GM21576 (cell line): ENCODE data around the gene NADK.

Experiments
- ATAC-seq: cut with Tn5 transposase; IDR thresholded peaks from one replicate; pipeline ENCODE4 v1.9.1; 2021; ENCODE audit warnings: mild to moderate bottlenecking, moderate library complexity; ENCODE audit not compliant: unreplicated experiment

Gene NADK

GRCh38 chr1:1768249-1768992 lies 9.8 kb downstream of the NADK start:
- ATAC-seq: no peak

GRCh38 chr1:1764876-1765470 lies 13.3 kb downstream of the NADK start:
- no peak for ATAC-seq

GRCh38 chr1:1763657-1764621 lies 14.3 kb downstream of the NADK start:
- ATAC-seq: no peak

GRCh38 chr1:1761504-1762376 lies 16.5 kb downstream of the NADK start:
- no peak for ATAC-seq

GRCh38 chr1:1760715-1761114 lies 17.6 kb downstream of the NADK start:
- no peak for ATAC-seq

DNA sequence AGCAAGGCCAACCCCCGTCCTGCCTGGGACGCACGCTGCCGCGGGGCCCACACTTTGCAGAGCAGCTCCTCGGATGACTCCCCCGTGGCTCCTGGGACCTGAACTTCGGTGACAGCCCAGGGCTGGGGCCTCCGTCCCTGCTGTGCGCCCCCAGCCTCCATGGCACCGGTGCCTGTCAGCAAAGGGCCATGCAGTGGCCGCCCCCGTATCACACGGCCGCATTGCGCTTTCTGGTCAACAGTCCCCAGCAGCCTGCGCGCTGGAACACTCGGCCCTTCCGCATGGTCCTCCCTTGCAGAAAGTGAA lies 18.0 kb downstream of the NADK start:
- no peak for ATAC-seq

DNA sequence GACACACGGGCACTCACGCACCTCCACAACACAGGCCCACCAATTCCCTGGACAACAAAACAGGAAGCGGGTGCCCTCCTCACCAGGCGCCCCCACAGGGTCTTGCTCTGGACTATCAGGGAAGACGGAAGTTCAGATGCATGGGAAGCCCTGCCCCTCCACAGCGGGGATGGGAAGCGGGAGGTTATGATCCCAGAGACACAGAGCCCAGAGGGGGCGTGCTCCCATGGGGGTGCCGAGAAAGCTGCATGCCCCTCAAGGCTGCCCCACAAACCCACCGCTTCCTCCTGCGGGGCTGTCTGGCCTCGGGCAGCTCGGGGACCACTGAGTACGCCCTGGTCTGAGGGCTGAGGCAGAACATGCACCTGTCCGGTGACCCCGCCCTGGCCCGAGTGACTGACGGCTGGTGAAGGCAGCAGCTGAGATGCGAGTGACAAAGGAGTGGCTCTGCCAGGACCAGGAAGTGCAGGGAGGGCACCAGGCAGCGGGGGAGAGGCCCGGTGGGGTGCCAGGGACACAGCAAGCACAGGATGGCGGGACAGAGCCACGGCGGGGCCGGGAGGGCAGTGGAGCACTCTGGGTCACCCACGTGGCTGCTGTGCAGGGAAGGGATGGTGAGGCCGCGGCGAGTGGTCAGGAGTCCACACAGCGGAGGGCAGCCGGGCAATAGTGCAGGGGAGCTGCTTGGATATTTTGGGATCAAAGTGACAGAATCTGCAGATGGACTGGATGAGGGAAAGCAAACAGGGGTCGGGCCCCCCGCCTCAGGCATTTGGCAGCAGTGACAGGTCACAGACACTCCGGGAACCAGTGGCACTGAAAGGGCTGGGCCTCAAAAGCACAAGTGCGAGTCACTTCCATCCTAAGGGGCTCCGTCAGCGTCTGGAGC lies 18.6 kb downstream of the NADK start:
- ATAC-seq: no peak

GRCh38 chr1:1758692-1759455 lies 19.4 kb downstream of the NADK start:
- ATAC-seq: no peak

- ATAC-seq: no peak
Measured at GRCh38 chr1:1758059-1758621, 20.1 kb downstream of the NADK start.

GRCh38 chr1:1757422-1758058 lies 20.7 kb downstream of the NADK start:
- no peak for ATAC-seq

DNA sequence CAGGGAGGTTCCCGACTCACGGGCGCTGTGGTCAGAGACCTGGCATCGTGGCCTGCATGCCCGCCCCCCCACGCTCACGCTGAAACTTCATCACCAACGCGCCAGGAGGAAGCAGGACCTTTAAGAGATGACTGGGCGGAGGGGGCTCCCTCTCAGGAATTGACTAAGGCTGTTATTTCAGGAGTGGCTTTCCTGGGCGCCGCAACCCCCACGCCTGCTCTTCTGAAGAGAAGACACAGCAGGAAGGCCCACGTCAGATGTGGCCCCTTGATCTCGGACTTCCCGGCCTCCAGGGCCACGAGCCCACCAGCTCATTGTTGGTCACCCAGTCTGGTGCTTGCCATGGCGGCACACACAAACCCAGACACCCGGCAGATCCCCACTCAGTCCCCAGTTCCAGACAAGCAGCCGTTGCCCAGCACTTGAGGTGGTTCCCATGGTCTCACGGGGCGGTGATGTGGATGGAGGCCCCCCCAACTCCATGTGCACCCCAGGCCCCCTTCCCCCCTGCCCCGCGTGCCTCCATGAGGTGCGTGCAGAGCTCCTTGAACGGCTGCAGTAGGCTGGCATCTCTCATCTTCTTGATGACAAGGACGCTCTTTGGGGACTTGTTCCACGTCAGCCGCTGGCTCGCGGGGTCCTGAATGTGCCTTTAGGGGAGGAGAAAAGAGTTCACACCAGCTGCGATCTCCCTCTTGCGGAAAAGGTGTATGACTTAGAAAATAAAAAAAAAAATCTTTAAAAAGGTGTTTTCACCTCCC lies 21.4 kb downstream of the NADK start:
- ATAC-seq: no peak

GRCh38 chr1:1755852-1756251 lies 22.4 kb downstream of the NADK start:
- ATAC-seq: no peak

- no peak for ATAC-seq
Measured at GRCh38 chr1:1755426-1755825, 22.8 kb downstream of the NADK start.

- ATAC-seq: no peak
Measured at GRCh38 chr1:1754051-1754815, 24.0 kb downstream of the NADK start.

- ATAC-seq: no peak
Measured at GRCh38 chr1:1753607-1754005, 24.7 kb downstream of the NADK start.

- no peak for ATAC-seq
Measured at GRCh38 chr1:1752636-1753606, 25.3 kb downstream of the NADK start.
